Pons (tissue), 1 donor: ENCODE measurements around the gene KLF15.
"Not testable (repeated sequence)": the region's sequence is repeated elsewhere in the genome, so short reads cannot be mapped to it uniquely, and the experiment has no call there.

ENCODE experiments used
- DNase-seq: peaks from one replicate; pipeline ENCODE4 v3.0.0-alpha.2; 2016; ENCODE audit warnings: low spot score

KLF15 gene

GRCh38 chr3:126346466-126346865, 10.7 kb downstream of the KLF15 start:
- no peak for DNase-seq

- DNase-seq, result no peak
These were observed 11.4 kb downstream of the KLF15 start for GRCh38 chr3:126345641-126346460.

GRCh38 chr3:126345231-126345630, 12.0 kb downstream of the KLF15 start:
- no peak for DNase-seq

GRCh38 chr3:126344380-126345041, 12.7 kb downstream of the KLF15 start:
- DNase-seq, result no peak

GRCh38 chr3:126343649-126344035, 13.6 kb downstream of the KLF15 start:
- DNase-seq, result no peak

GRCh38 chr3:126342991-126343648, 14.1 kb downstream of the KLF15 start:
- DNase-seq, result no peak

GRCh38 chr3:126342211-126342610, 15.0 kb downstream of the KLF15 start:
- no peak for DNase-seq

- DNase-seq, result no peak
These were observed 15.5 kb downstream of the KLF15 start for GRCh38 chr3:126341755-126342150.

- DNase-seq, result no peak
These were observed 16.1 kb downstream of the KLF15 start for GRCh38 chr3:126340943-126341754.

GRCh38 chr3:126340596-126340942, 16.6 kb downstream of the KLF15 start:
- DNase-seq, result no peak

GRCh38 chr3:126340081-126340511, 17.1 kb downstream of the KLF15 start:
- no peak for DNase-seq

GRCh38 chr3:126339466-126339865, 17.7 kb downstream of the KLF15 start:
- DNase-seq, result no peak

- DNase-seq, result no peak
These were observed 18.4 kb downstream of the KLF15 start for GRCh38 chr3:126338790-126339288.

GRCh38 chr3:126337980-126338651, 19.1 kb downstream of the KLF15 start:
- DNase-seq, result no peak

- DNase-seq, result not testable (repeated sequence)
These were observed 25.3 kb downstream of the KLF15 start for GRCh38 chr3:126331812-126332336.

- DNase-seq, result no peak
These were observed 27.1 kb downstream of the KLF15 start for GRCh38 chr3:126329927-126330725.

- no peak for DNase-seq
These were observed 30.6 kb downstream of the KLF15 start for GRCh38 chr3:126326629-126327028.

- no peak for DNase-seq
These were observed 34.8 kb downstream of the KLF15 start for GRCh38 chr3:126322181-126322967.

GRCh38 chr3:126321490-126321889, 35.7 kb downstream of the KLF15 start:
- no peak for DNase-seq
